ENCODE measurements around the gene SLC35A3. TPM values are rescaled to one million over a fixed set of nuclear protein-coding genes. Genes with fewer than 3 reads are reported as not detected.

The SLC35A3 gene
- total and polyA plus RNA-seq, 9 donors, result 8.7 to 17.7 (median 12.6) TPM

- peaks cover 8% of the 10 kb centered on the region for H3K9me3 ChIP-seq (replicated peaks; ENCODE audit: control insufficient read depth, low read depth, low read length)
- no peaks in the 10 kb centered on the region for H3K4me1 ChIP-seq (ENCODE audit: control insufficient read depth, insufficient read depth, low read length)
- DNase-seq, result no peak
- H3K27ac ChIP-seq (ENCODE audit: low read length), result no peak overlapping the region
- no peaks in the 10 kb centered on the region for H3K36me3 ChIP-seq (ENCODE audit: control insufficient read depth, insufficient read depth, low read length)
- H3K27me3 ChIP-seq (ENCODE audit: control insufficient read depth, insufficient read depth, low read length), result no peaks in the 10 kb centered on the region
- H3K4me3 ChIP-seq (ENCODE audit: low read length), result no peak overlapping the region
These were observed 22.4 kb downstream of the SLC35A3 start for GRCh38 chr1:99992044-99992722.

- WGBS (ENCODE audit: insufficient coverage), result no CpG with 5 or more reads among the region's 3 CpGs
- no peak overlapping the region for H3K4me3 ChIP-seq (ENCODE audit: low read length)
- peaks cover 8% of the 10 kb centered on the region for H3K9me3 ChIP-seq (replicated peaks; ENCODE audit: control insufficient read depth, low read depth, low read length)
- H3K27ac ChIP-seq (ENCODE audit: low read length), result no peak overlapping the region
- no peaks in the 10 kb centered on the region for H3K36me3 ChIP-seq (ENCODE audit: control insufficient read depth, insufficient read depth, low read length)
- DNase-seq, result no peak
- no peaks in the 10 kb centered on the region for H3K27me3 ChIP-seq (ENCODE audit: control insufficient read depth, insufficient read depth, low read length)
- no peaks in the 10 kb centered on the region for H3K4me1 ChIP-seq (ENCODE audit: control insufficient read depth, insufficient read depth, low read length)
These were observed 23.1 kb downstream of the SLC35A3 start for GRCh38 chr1:99992760-99993467.

- H3K4me1 ChIP-seq (ENCODE audit: control insufficient read depth, insufficient read depth, low read length), result no peaks in the 10 kb centered on the region
- no peak overlapping the region for H3K27ac ChIP-seq (ENCODE audit: low read length)
- no peak for DNase-seq
- no CpG with 5 or more reads among the region's 5 CpGs for WGBS (ENCODE audit: insufficient coverage)
- H3K27me3 ChIP-seq (ENCODE audit: control insufficient read depth, insufficient read depth, low read length), result no peaks in the 10 kb centered on the region
- peaks cover 8% of the 10 kb centered on the region for H3K9me3 ChIP-seq (replicated peaks; ENCODE audit: control insufficient read depth, low read depth, low read length)
- no peak overlapping the region for H3K4me3 ChIP-seq (ENCODE audit: low read length)
- no peaks in the 10 kb centered on the region for H3K36me3 ChIP-seq (ENCODE audit: control insufficient read depth, insufficient read depth, low read length)
These were observed 23.7 kb downstream of the SLC35A3 start for GRCh38 chr1:99993468-99993845.

GRCh38 chr1:99994496-99994895 lies 24.7 kb downstream of the SLC35A3 start:
- H3K27me3 ChIP-seq (ENCODE audit: control insufficient read depth, insufficient read depth, low read length), result no peaks in the 10 kb centered on the region
- no peaks in the 10 kb centered on the region for H3K36me3 ChIP-seq (ENCODE audit: control insufficient read depth, insufficient read depth, low read length)
- no peak overlapping the region for H3K4me3 ChIP-seq (ENCODE audit: low read length)
- H3K9me3 ChIP-seq (replicated peaks; ENCODE audit: control insufficient read depth, low read depth, low read length), result peaks cover 8% of the 10 kb centered on the region
- DNase-seq, result no peak
- no peak overlapping the region for H3K27ac ChIP-seq (ENCODE audit: low read length)
- H3K4me1 ChIP-seq (ENCODE audit: control insufficient read depth, insufficient read depth, low read length), result no peaks in the 10 kb centered on the region
- no CpG with 5 or more reads among the region's 3 CpGs for WGBS (ENCODE audit: insufficient coverage)

- Histone ChIP-seq H3K27ac (ENCODE audit: low read length) (no peak overlapping the region), H3K9me3 (replicated peaks; ENCODE audit: control insufficient read depth, low read depth, low read length) (no peaks in the 10 kb centered on the region), H3K4me3 (ENCODE audit: low read length) (no peak overlapping the region), H3K36me3 (ENCODE audit: control insufficient read depth, insufficient read depth, low read length) (no peaks in the 10 kb centered on the region), H3K4me1 (ENCODE audit: control insufficient read depth, insufficient read depth, low read length) (no peaks in the 10 kb centered on the region), H3K27me3 (ENCODE audit: control insufficient read depth, insufficient read depth, low read length) (no peaks in the 10 kb centered on the region)
- WGBS (ENCODE audit: insufficient coverage), result 100% methylated on average over 2 of the region's 4 CpGs
- DNase-seq, result no peak
These were observed 27.2 kb downstream of the SLC35A3 start for GRCh38 chr1:99996951-99997350.

GRCh38 chr1:100001462-100001861 lies 31.7 kb downstream of the SLC35A3 start:
- Histone ChIP-seq H3K9me3 (replicated peaks; ENCODE audit: control insufficient read depth, low read depth, low read length) (no peaks in the 10 kb centered on the region), H3K27me3 (ENCODE audit: control insufficient read depth, insufficient read depth, low read length) (no peaks in the 10 kb centered on the region), H3K4me3 (ENCODE audit: low read length) (no peak overlapping the region), H3K27ac (ENCODE audit: low read length) (no peak overlapping the region), H3K36me3 (ENCODE audit: control insufficient read depth, insufficient read depth, low read length) (no peaks in the 10 kb centered on the region), H3K4me1 (ENCODE audit: control insufficient read depth, insufficient read depth, low read length) (no peaks in the 10 kb centered on the region)
- WGBS (ENCODE audit: insufficient coverage), result no CpG with 5 or more reads among the region's 2 CpGs
- DNase-seq, result no peak

GRCh38 chr1:100005424-100005823 lies 35.6 kb downstream of the SLC35A3 start:
- Histone ChIP-seq H3K4me3 (ENCODE audit: low read length) (no peak overlapping the region), H3K4me1 (ENCODE audit: control insufficient read depth, insufficient read depth, low read length) (no peaks in the 10 kb centered on the region), H3K36me3 (ENCODE audit: control insufficient read depth, insufficient read depth, low read length) (peaks cover 2% of the 10 kb centered on the region), H3K9me3 (replicated peaks; ENCODE audit: control insufficient read depth, low read depth, low read length) (no peaks in the 10 kb centered on the region), H3K27ac (ENCODE audit: low read length) (no peak overlapping the region), H3K27me3 (ENCODE audit: control insufficient read depth, insufficient read depth, low read length) (no peaks in the 10 kb centered on the region)
- DNase-seq, result no peak
- WGBS (ENCODE audit: insufficient coverage), result no CpG with 5 or more reads among the region's 1 CpG

GRCh38 chr1:100006688-100007087 lies 36.9 kb downstream of the SLC35A3 start:
- no CpG with 5 or more reads among the region's 2 CpGs for WGBS (ENCODE audit: insufficient coverage)
- H3K9me3 ChIP-seq (replicated peaks; ENCODE audit: control insufficient read depth, low read depth, low read length), result no peaks in the 10 kb centered on the region
- no peak overlapping the region for H3K4me3 ChIP-seq (ENCODE audit: low read length)
- peaks cover 2% of the 10 kb centered on the region for H3K36me3 ChIP-seq (ENCODE audit: control insufficient read depth, insufficient read depth, low read length)
- no peak overlapping the region for H3K27ac ChIP-seq (ENCODE audit: low read length)
- H3K27me3 ChIP-seq (ENCODE audit: control insufficient read depth, insufficient read depth, low read length), result no peaks in the 10 kb centered on the region
- DNase-seq, result no peak
- H3K4me1 ChIP-seq (ENCODE audit: control insufficient read depth, insufficient read depth, low read length), result no peaks in the 10 kb centered on the region

- no peak for DNase-seq
These were observed 39.7 kb downstream of the SLC35A3 start for GRCh38 chr1:100009458-100009857.

GRCh38 chr1:100010804-100011203 lies 41.0 kb downstream of the SLC35A3 start:
- no peaks in the 10 kb centered on the region for H3K4me1 ChIP-seq (ENCODE audit: control insufficient read depth, insufficient read depth, low read length)
- no peak for DNase-seq
- no peaks in the 10 kb centered on the region for H3K9me3 ChIP-seq (replicated peaks; ENCODE audit: control insufficient read depth, low read depth, low read length)
- H3K4me3 ChIP-seq (ENCODE audit: low read length), result no peak overlapping the region
- WGBS (ENCODE audit: insufficient coverage), result no CpG with 5 or more reads among the region's 1 CpG
- H3K27ac ChIP-seq (ENCODE audit: low read length), result no peak overlapping the region
- peaks cover 2% of the 10 kb centered on the region for H3K36me3 ChIP-seq (ENCODE audit: control insufficient read depth, insufficient read depth, low read length)
- H3K27me3 ChIP-seq (ENCODE audit: control insufficient read depth, insufficient read depth, low read length), result no peaks in the 10 kb centered on the region

More at GRCh38 chr1:100009458-100009857, 39.7 kb downstream of the SLC35A3 start:
- no peak overlapping the region for H3K4me3 ChIP-seq (ENCODE audit: low read length)
- peaks cover 2% of the 10 kb centered on the region for H3K36me3 ChIP-seq (ENCODE audit: control insufficient read depth, insufficient read depth, low read length)
- H3K4me1 ChIP-seq (ENCODE audit: control insufficient read depth, insufficient read depth, low read length), result no peaks in the 10 kb centered on the region
- H3K9me3 ChIP-seq (replicated peaks; ENCODE audit: control insufficient read depth, low read depth, low read length), result no peaks in the 10 kb centered on the region
- H3K27ac ChIP-seq (ENCODE audit: low read length), result no peak overlapping the region
- no peaks in the 10 kb centered on the region for H3K27me3 ChIP-seq (ENCODE audit: control insufficient read depth, insufficient read depth, low read length)

All from muscle of leg (tissue), 11 donors.